HG02610 (cell line): ENCODE data around the gene PIK3CD.
A peak's percentile ranks its signal among the peaks of the same experiment; 100 is the strongest.
"Not testable (repeated sequence)": the region's sequence is repeated elsewhere in the genome, so short reads cannot be mapped to it uniquely, and the experiment has no call there.

Source experiments
- ATAC-seq: cut with Tn5 transposase; IDR thresholded peaks from one replicate; pipeline ENCODE4 v1.9.1; 2021; ENCODE audit warnings: mild to moderate bottlenecking, moderate library complexity; ENCODE audit not compliant: unreplicated experiment

The PIK3CD gene

GRCh38 chr1:9687874-9688582 lies 36.5 kb downstream of the PIK3CD start:
- peak; percentile 3 for ATAC-seq

- ATAC-seq: no peak
These were observed 37.1 kb downstream of the PIK3CD start for GRCh38 chr1:9688599-9688998.

GRCh38 chr1:9689011-9689706 lies 37.6 kb downstream of the PIK3CD start:
- peak; percentile 51 for ATAC-seq

- ATAC-seq: no peak
These were observed 38.4 kb downstream of the PIK3CD start for GRCh38 chr1:9689971-9690381.

GRCh38 chr1:9690440-9691107 lies 39.0 kb downstream of the PIK3CD start:
- ATAC-seq: no peak

- ATAC-seq: no peak
These were observed 39.5 kb downstream of the PIK3CD start for GRCh38 chr1:9691108-9691445.

GRCh38 chr1:9691691-9692090 lies 40.2 kb downstream of the PIK3CD start:
- ATAC-seq: no peak

- ATAC-seq: no peak
These were observed 45.3 kb downstream of the PIK3CD start for GRCh38 chr1:9696793-9697192.

- no peak for ATAC-seq
These were observed 47.8 kb downstream of the PIK3CD start for GRCh38 chr1:9699361-9699760.

- ATAC-seq: no peak
These were observed 48.8 kb downstream of the PIK3CD start for GRCh38 chr1:9700340-9700739.

GRCh38 chr1:9701665-9702064 lies 50.1 kb downstream of the PIK3CD start:
- ATAC-seq: no peak

GRCh38 chr1:9703165-9703509 lies 51.6 kb downstream of the PIK3CD start:
- ATAC-seq: no peak

- no peak for ATAC-seq
These were observed 52.1 kb downstream of the PIK3CD start for GRCh38 chr1:9703681-9704080.

- ATAC-seq: no peak
These were observed 54.0 kb downstream of the PIK3CD start for GRCh38 chr1:9705337-9706093.

GRCh38 chr1:9706178-9706577 lies 54.6 kb downstream of the PIK3CD start:
- ATAC-seq: no peak

GRCh38 chr1:9710037-9710436 lies 58.5 kb downstream of the PIK3CD start:
- ATAC-seq: no peak

GRCh38 chr1:9711466-9712020 lies 60.0 kb downstream of the PIK3CD start:
- ATAC-seq: no peak

GRCh38 chr1:9712767-9713166 lies 61.2 kb downstream of the PIK3CD start:
- ATAC-seq: not testable (repeated sequence)

GRCh38 chr1:9714257-9714718 lies 62.8 kb downstream of the PIK3CD start:
- no peak for ATAC-seq

GRCh38 chr1:9715536-9716226 lies 64.2 kb downstream of the PIK3CD start:
- ATAC-seq: no peak
